Fibroblast of skin of scalp (primary cell): ENCODE results near the gene IGSF9. TPM values are rescaled to one million over a fixed set of nuclear protein-coding genes. Genes with fewer than 3 reads are reported as not detected.

Experiments used
- DNase-seq: peaks from one replicate; pipeline ENCODE4 v3.0.0-alpha.2; 2013
- polyA plus RNA-seq, 2 experiments: library from polyadenylated mRNA; unstranded; fragments of 120-200 nt; gene quantifications; one replicate each; pipeline ENCODE4 v1.2.1, GENCODE V29; 2013; ENCODE audit not compliant: insufficient read length in 2 of 2

IGSF9 gene
- polyA plus RNA-seq (2013, experiment 1 of 2; ENCODE audit: insufficient read length): 0.19 TPM
- polyA plus RNA-seq (2013, experiment 2 of 2; ENCODE audit: insufficient read length): 0.33 TPM

- DNase-seq: peak; percentile 77
Observed at GRCh38 chr1:159945483-159946241, at the start of gene IGSF9. IGSF9 (minus strand) TSS chr1:159945613; CDS start chr1:159943454, 2,159 bp downstream.

DNA sequence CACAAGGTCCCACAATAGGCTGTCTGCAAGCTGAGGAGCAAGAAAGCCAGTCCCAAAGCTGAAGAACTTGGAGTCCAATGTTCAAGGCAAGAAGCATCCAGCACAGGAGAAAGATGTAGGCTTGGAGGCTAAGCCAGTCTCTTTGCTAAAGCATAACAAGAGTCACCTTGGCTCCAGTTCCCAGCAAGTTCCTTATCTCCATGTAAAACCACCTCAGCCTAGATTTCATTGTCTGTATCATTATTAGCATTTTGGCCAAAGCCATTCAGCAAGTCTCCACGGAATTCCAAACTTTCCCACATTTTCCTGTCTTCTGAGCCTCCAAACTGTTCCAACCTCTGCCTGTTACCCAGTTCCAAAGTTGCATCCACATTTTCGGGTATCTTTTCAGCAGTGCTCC lies 49.5 kb upstream of the IGSF9 start:
- no peak for DNase-seq

- DNase-seq: no peak
Observed at GRCh38 chr1:159993911-159994310, 48.5 kb upstream of the IGSF9 start.

GRCh38 chr1:159992161-159992560 lies 46.7 kb upstream of the IGSF9 start:
- peak; percentile 14 for DNase-seq

- no peak for DNase-seq
Observed at GRCh38 chr1:159991513-159991912, 46.1 kb upstream of the IGSF9 start.

- no peak for DNase-seq
Observed at GRCh38 chr1:159990005-159990404, 44.6 kb upstream of the IGSF9 start.

GRCh38 chr1:159989581-159989980 lies 44.2 kb upstream of the IGSF9 start:
- DNase-seq: no peak

DNA sequence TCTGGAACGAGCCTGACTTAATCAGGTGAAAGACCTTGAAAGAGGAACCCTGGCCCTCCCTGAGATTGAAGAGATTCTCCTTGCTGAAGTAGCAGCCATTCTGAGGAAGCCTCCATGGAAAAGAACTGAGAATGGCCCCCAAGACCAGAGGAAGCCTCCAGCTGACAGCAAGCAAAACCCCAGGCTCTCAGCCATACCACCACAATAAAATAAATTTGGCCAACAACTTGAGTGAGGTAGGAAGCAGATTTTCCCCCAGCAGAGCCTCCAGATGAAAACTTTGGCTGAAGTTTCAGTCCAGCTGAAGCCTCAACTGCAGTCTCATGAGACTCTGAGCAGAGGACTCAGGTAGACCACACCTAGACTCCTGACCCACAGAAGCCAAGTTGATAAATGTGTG lies 42.6 kb upstream of the IGSF9 start:
- DNase-seq: no peak

DNA sequence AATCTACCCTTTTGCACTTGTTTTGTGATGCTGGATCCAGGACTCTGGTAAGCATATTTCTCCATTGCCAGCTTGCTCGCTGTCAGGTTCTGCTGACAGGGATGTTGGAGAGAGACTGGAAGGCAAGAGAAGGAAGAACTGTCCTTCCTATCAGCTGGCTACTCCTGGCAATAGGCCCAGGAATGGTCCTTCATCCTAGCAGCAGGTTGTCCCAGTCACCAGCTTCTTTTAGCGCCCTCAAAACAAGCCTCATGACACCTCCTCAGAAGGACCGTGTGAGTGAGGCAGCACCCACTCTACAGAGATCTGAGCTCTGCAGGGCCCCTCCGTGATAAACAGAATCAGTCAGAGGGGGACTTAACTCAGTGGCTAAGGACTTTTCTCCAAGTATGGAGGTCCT lies 41.8 kb upstream of the IGSF9 start:
- DNase-seq: no peak

DNA sequence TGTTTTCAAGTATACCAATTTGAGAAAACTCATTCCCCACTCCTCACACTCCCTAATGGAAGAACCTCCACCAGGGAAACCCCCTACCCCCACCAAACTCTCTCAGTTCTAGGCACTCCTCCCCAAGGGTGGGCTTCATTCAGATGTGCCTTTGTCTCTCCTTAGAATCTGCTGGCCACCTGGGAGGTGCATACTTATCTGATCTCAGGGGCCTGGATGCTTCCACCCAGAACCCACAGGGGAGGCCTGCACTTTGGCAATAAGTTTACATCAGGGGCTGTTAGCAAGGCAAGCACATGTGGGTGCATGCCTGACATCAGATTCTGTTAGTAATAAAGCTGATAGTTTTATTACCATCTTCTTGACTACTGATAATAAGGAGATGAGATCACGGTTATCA lies 41.1 kb upstream of the IGSF9 start:
- DNase-seq: no peak

DNA sequence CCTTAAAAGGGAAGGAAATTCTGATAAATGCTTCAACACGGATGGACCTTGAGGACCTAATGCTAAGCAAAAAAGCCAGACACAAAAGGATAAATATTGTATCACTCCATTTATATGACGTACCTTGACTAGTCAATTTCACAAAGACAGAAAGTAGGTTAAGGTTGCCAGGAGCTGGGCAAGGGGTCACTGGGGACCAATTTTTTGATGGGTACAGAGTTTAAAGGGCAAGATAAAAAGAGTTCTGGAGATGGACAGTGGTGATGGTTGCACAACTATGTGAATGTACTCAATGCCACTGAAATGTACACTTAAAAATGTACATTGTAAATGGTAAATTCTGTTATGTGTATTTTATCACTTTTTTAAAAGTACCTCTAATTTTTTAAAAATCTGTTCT lies 40.7 kb upstream of the IGSF9 start:
- DNase-seq: no peak

GRCh38 chr1:159985473-159985872 lies 40.1 kb upstream of the IGSF9 start:
- DNase-seq: no peak

- no peak for DNase-seq
Observed at GRCh38 chr1:159983681-159984080, 38.3 kb upstream of the IGSF9 start.

- DNase-seq: no peak
Observed at GRCh38 chr1:159982280-159982679, 36.9 kb upstream of the IGSF9 start.

DNA sequence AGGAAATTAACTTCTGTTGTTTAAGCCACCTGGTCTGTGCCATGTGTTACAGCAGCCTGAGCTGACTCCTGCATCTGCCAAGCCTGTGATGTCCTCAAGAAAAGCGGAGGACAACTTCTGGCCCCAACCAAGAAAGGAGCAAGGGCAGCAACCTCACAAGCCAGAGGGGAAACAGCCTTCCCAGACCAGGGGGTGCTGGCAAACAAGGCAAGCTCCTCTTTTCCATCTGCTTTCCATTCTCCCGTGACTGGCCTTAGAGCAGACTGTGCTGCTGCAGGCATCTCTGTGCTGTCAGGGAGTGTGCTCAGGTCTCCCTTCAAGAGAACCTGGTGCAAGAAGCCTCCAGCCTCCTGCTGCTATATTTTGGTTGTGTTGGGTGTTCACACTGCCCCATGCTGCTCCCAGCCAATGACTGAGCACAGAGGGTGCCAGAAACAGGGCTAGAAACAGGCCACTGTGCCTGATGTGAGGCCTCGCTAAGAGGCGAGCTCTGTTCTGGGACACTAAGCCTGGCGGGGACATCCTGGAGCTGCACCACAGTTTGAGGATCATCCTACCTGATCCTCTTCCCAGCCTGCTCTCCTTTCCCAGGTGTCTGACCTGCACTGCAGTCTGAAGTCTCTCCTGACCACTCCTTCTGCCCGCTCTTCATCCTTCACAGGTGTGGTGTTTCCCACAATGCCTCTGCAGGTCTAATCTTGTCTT lies 36.1 kb upstream of the IGSF9 start:
- no peak for DNase-seq

DNA sequence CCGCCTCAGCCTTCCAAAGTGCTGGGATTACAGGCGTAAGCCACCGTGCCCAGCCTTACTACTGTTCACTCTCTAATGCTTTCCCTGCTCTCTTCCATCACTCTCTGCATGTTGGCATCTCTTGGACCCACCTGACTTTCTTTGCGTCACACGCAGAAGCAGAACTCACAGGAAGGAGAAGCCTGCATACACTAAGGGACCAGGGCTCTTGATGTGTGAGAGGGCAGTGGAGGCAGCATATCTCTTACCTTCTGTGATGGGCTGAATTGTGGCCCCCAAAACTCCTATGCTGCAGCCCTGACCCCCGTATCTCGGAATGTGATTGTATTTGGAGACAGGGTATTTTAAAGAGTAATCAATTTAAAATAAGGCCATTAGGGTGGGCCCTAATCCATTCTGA lies 35.4 kb upstream of the IGSF9 start:
- no peak for DNase-seq

DNA sequence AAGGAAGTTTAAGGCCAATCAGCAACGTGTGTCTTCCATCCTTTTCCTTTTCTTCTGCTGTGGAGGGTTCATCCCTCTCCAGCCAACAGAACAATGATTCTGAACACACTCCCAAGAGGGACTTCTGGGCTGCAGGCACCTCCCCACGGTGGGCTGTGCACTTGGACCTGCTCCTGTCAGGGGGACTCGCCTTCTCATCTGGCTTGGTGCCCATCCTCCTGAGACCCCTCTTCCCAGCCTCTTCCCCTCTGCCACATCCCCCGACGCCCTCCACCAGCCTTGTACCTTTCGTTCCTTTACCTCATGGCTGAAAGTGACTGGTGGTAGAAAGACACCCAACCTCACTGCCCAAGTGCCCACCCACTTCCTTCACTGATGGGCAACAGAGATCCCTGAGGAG lies 34.7 kb upstream of the IGSF9 start:
- DNase-seq: no peak

DNA sequence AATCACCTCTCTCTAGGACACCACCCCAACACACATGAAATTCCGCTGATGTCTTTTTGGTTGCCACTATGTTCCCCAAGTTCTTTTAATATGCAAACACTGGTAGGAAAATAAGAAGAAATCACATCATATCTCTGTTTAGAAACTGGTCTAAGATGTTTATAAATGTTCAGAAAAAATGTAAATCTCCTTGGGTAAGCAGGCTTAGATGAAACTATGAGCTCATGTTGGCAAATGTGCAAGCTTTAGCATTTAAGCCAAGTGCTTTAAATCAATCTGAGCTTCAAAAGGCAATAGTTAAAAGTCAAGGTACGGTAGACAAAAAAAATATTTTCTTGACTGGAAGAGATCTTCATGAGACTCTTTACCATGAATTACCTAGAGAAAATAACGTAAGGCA lies 33.8 kb upstream of the IGSF9 start:
- no peak for DNase-seq

GRCh38 chr1:159978107-159978398 lies 32.6 kb upstream of the IGSF9 start:
- DNase-seq: no peak

DNA sequence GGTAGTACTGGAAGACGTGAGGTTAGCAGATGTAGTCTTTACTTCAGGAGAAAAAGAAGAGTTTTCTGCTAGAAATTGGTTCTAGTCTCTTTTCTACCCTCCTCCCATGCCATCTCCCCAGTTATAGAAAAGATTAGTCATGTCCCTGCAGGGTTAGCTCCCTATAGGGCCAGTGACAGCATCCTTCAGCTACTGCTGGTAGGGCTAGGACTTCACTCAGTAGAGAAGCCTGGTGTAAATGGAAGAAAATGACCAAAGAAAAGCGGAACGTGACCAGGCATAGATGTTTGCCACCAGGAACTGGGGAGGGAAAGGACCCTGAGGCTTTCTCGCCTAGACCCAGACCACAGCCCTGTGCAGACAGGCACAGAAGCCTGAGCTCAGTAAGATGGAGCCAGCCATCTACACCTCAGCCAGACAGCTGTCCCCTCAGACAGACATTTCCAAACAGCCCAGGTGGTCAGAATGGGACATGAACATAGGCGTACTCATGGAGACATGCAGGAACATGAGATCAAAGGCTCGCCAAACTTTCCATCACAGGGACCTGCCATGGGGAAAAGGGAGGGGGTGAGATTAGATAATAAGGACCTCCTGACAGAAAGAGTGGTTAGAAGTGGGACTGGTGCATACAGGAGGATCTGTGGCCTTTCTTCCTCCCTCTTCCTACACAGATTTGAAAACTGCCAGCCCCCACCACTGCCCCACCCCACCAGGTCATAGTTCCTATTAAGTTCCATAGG lies 32.1 kb upstream of the IGSF9 start:
- DNase-seq: no peak

- DNase-seq: no peak
Observed at GRCh38 chr1:159974350-159974965, 29.0 kb upstream of the IGSF9 start.

GRCh38 chr1:159973350-159973940 lies 28.0 kb upstream of the IGSF9 start:
- DNase-seq: no peak
